MCF 10A (cell line): ENCODE results near the gene DNAH2. TPM values are rescaled to one million over a fixed set of nuclear protein-coding genes. Genes with fewer than 3 reads are reported as not detected.

Experiments
- BruUV-seq: library from RNA; stranded (reverse); fragments of 400-500 nt; replicated peaks from 2 replicates; lab custom pipeline; 2021; lab: Mats Ljungman, UMichigan
- CTCF ChIA-PET: fragments of 300-600 bp; sonication (Branson Sonifier 250); formaldehyde crosslinking; extraction: SDS; loops from one replicate; lab custom pipeline; 2021; ENCODE audit warnings: antibody characterized with exemption, inconsistent platforms; lab: Yijun Ruan, JAX
- POLR2A ChIA-PET: fragments of 300-600, 350-650 bp; sonication (Branson Sonifier 250); formaldehyde crosslinking; extraction: SDS; loops from one replicate; lab custom pipeline; 2020; ENCODE audit warnings: antibody characterized with exemption, inconsistent platforms; lab: Yijun Ruan, JAX
- DNase-seq: peaks from one replicate; pipeline ENCODE4 v3.0.0-alpha.2; 2018; ENCODE audit not compliant: unreplicated experiment
- H3K27ac Mint-ChIP-seq: one replicate; pipeline ENCODE4 v1.8.0; 2022; ENCODE audit warnings: mild to moderate bottlenecking, low read depth, mixed read lengths; ENCODE audit not compliant: unreplicated experiment
- H3K27me3 Mint-ChIP-seq: one replicate; pipeline ENCODE4 v1.8.0; 2022; ENCODE audit warnings: mixed read lengths; ENCODE audit not compliant: insufficient read depth, unreplicated experiment
- H3K36me3 Mint-ChIP-seq: one replicate; pipeline ENCODE4 v1.8.0; 2022; ENCODE audit warnings: mild to moderate bottlenecking, moderate library complexity, mixed read lengths; ENCODE audit not compliant: insufficient read depth, unreplicated experiment
- H3K4me1 Mint-ChIP-seq: one replicate; pipeline ENCODE4 v1.8.0; 2022; ENCODE audit warnings: mixed read lengths; ENCODE audit not compliant: insufficient read depth, unreplicated experiment
- H3K4me3 Mint-ChIP-seq: one replicate; pipeline ENCODE4 v1.8.0; 2022; ENCODE audit warnings: mild to moderate bottlenecking, moderate library complexity, mixed read lengths; ENCODE audit not compliant: unreplicated experiment
- H3K9me3 Mint-ChIP-seq: one replicate; pipeline ENCODE4 v1.8.0; 2022; ENCODE audit warnings: mixed read lengths; ENCODE audit not compliant: unreplicated experiment
- CTCF ChIP-seq: fragments of 200-600 bp; IDR thresholded peaks from one replicate; pipeline ENCODE4 v1.8.0; 2022; ENCODE audit warnings: antibody characterized with exemption, mild to moderate bottlenecking; ENCODE audit not compliant: unreplicated experiment
- intact Hi-C: fragments of 100-400 bp; cut with micrococcal nuclease; formaldehyde crosslinking; loops from 2 replicates; pipeline ENCODE4 v1.14.1; 2022
- total RNA-seq: library from RNA; stranded (reverse); gene quantifications from 2 replicates; pipeline ENCODE4 v1.2.3, GENCODE V29; 2022

DNAH2 gene
- total RNA-seq, 1 experiment from 2014 or later = 0.12 TPM

GRCh38 chr17:7790150-7790549 lies 72.6 kb downstream of the DNAH2 start:
- Mint-ChIP-seq H3K9me3 (no peaks in the 10 kb centered on the region), H3K27ac (no peak overlapping the region), H3K4me3 (no peak overlapping the region), H3K27me3 (no peaks in the 10 kb centered on the region), H3K4me1 (peaks cover 6% of the 10 kb centered on the region), H3K36me3 (no peaks in the 10 kb centered on the region)
- POLR2A ChIA-PET = no interaction called here
- no peak for TF ChIP-seq CTCF
- BruUV-seq = no TSS peak
- no peak for DNase-seq
- CTCF ChIA-PET = interaction anchor here (0.6 to 0.7 kb wide), 2 partner anchors 33 to 61 kb away, joined by 3 to 5 read pairs; no protein-coding TSS in a partner anchor
- intact Hi-C loops = no loop called here

- ChIA-PET CTCF (interaction anchor here (0.6 kb wide), 1 partner anchor 203 kb away, joined by 4 read pairs; no protein-coding TSS in a partner anchor), POLR2A (interaction anchor here (0.5 kb wide), 1 partner anchor 242 kb away, joined by 3 read pairs; no protein-coding TSS in a partner anchor)
- no peak for DNase-seq
- no TSS peak for BruUV-seq
- H3K27me3 Mint-ChIP-seq = no peaks in the 10 kb centered on the region
- H3K4me1 Mint-ChIP-seq = no peaks in the 10 kb centered on the region
- TF ChIP-seq CTCF = no peak
- intact Hi-C loops = no loop called here
- H3K4me3 Mint-ChIP-seq = no peak overlapping the region
- no peak overlapping the region for H3K27ac Mint-ChIP-seq
- H3K36me3 Mint-ChIP-seq = no peaks in the 10 kb centered on the region
- H3K9me3 Mint-ChIP-seq = no peaks in the 10 kb centered on the region
Observed at GRCh38 chr17:7792611-7793010, 75.1 kb downstream of the DNAH2 start.

GRCh38 chr17:7794075-7794663 lies 76.6 kb downstream of the DNAH2 start:
- no peak for TF ChIP-seq CTCF
- no peak for DNase-seq
- H3K4me1 Mint-ChIP-seq = no peaks in the 10 kb centered on the region
- no peak overlapping the region for H3K4me3 Mint-ChIP-seq
- no peak overlapping the region for H3K27ac Mint-ChIP-seq
- intact Hi-C loops = no loop called here
- no peaks in the 10 kb centered on the region for H3K9me3 Mint-ChIP-seq
- no peaks in the 10 kb centered on the region for H3K36me3 Mint-ChIP-seq
- POLR2A ChIA-PET = no interaction called here
- BruUV-seq = no TSS peak
- CTCF ChIA-PET = no interaction called here
- no peaks in the 10 kb centered on the region for H3K27me3 Mint-ChIP-seq

- Mint-ChIP-seq H3K4me1 (no peaks in the 10 kb centered on the region), H3K27ac (no peak overlapping the region), H3K36me3 (no peaks in the 10 kb centered on the region), H3K27me3 (no peaks in the 10 kb centered on the region), H3K4me3 (no peak overlapping the region), H3K9me3 (no peaks in the 10 kb centered on the region)
- intact Hi-C loops = no loop called here
- ChIA-PET CTCF (interaction anchor here (0.9 to 1.3 kb wide), 3 partner anchors 11 to 55 kb away, joined by 3 to 4 read pairs (median 3); no protein-coding TSS in a partner anchor), POLR2A (no interaction called here)
- no peak for TF ChIP-seq CTCF
- DNase-seq = no peak
- no TSS peak for BruUV-seq
Observed at GRCh38 chr17:7797976-7798375, 80.4 kb downstream of the DNAH2 start.
